Naive thymus-derived CD4-positive, alpha-beta T cell (primary cell): ENCODE measurements around the gene DCLRE1C. TPM values are rescaled to one million over a fixed set of nuclear protein-coding genes. Genes with fewer than 3 reads are reported as not detected.
A peak's percentile ranks its signal among the peaks of the same experiment; 100 is the strongest.
"Not testable (repeated sequence)": the region's sequence is repeated elsewhere in the genome, so short reads cannot be mapped to it uniquely, and the experiment has no call there.

Source experiments
- ATAC-seq: fragments of 150-1000 bp; cut with Tn5 transposase; 2 replicates; pipeline ENCODE4 v1.10.0; 2021; ENCODE audit warnings: mild to moderate bottlenecking, moderate library complexity
- CTCF ChIA-PET: fragments of 350-600 bp; sonication (Branson Sonifier 250); formaldehyde crosslinking; loops from one replicate; lab custom pipeline; 2021; ENCODE audit warnings: antibody characterized with exemption; lab: Charles Lee
- POLR2A ChIA-PET: fragments of 350-600 bp; sonication (Branson Sonifier 250); formaldehyde crosslinking; loops from one replicate; lab custom pipeline; 2021; ENCODE audit warnings: antibody characterized with exemption, inconsistent platforms; lab: Charles Lee
- DNase-seq, 9 donors: peaks; one replicate each; pipeline versions ENCODE4 v3.0.0 to v3.0.0-alpha.2; 2020 to 2022; ENCODE audit warnings: mixed read lengths in 1 of 9
- H3K27ac ChIP-seq: one replicate; pipeline ENCODE4 v1.7.0; 2013; ENCODE audit warnings: mild to moderate bottlenecking, low read depth, low read length, moderate library complexity
- H3K27me3 ChIP-seq, 2 donors: one replicate each; pipeline ENCODE4 v1.7.0; 2013; ENCODE audit warnings: low read length in 2 of 2, mild to moderate bottlenecking in 2 of 2, moderate library complexity in 2 of 2; ENCODE audit not compliant: control insufficient read depth in 2 of 2, insufficient read depth in 2 of 2
- H3K36me3 ChIP-seq, 3 experiments: 1 replicate in 2 of 3; 2 replicates in 1 of 3; pipeline ENCODE4 v1.7.0; 2013; ENCODE audit warnings: low read length in 3 of 3, mild to moderate bottlenecking in 3 of 3, moderate library complexity in 1 of 3; ENCODE audit not compliant: insufficient read depth in 3 of 3, control insufficient read depth in 2 of 3
- H3K4me1 ChIP-seq, 2 donors: one replicate each; pipeline ENCODE4 v1.7.0; 2013; ENCODE audit warnings: low read length in 2 of 2, mild to moderate bottlenecking in 2 of 2, moderate library complexity in 1 of 2; ENCODE audit not compliant: control insufficient read depth in 2 of 2, insufficient read depth in 2 of 2
- H3K4me3 ChIP-seq: 2 replicates; pipeline ENCODE4 v1.7.0; 2013; ENCODE audit warnings: mild to moderate bottlenecking, low read length
- H3K9me3 ChIP-seq, 3 experiments: 1 replicate in 2 of 3; 2 replicates in 1 of 3; pipeline ENCODE4 v1.7.0; 2013; ENCODE audit warnings: low read length in 3 of 3; ENCODE audit not compliant: control insufficient read depth in 2 of 3
- H3K27ac Mint-ChIP-seq, 9 donors: one replicate each; pipeline ENCODE4 v1.8.0; 2020 to 2022; ENCODE audit warnings: mixed read lengths in 9 of 9, mild to moderate bottlenecking in 8 of 9, moderate library complexity in 5 of 9, inconsistent platforms in 2 of 9
- H3K27me3 Mint-ChIP-seq, 5 donors: one replicate each; pipeline ENCODE4 v1.8.0; 2021 to 2022; ENCODE audit warnings: mixed read lengths in 5 of 5, mild to moderate bottlenecking in 1 of 5
- H3K36me3 Mint-ChIP-seq, 5 donors: one replicate each; pipeline ENCODE4 v1.8.0; 2020 to 2022; ENCODE audit warnings: mixed read lengths in 5 of 5, mild to moderate bottlenecking in 3 of 5, inconsistent platforms in 1 of 5
- H3K4me1 Mint-ChIP-seq, 7 donors: one replicate each; pipeline ENCODE4 v1.8.0; 2020 to 2022; ENCODE audit warnings: mixed read lengths in 7 of 7, mild to moderate bottlenecking in 3 of 7, inconsistent platforms in 1 of 7
- H3K4me3 Mint-ChIP-seq, 10 donors: one replicate each; pipeline ENCODE4 v1.8.0; 2020 to 2022; ENCODE audit warnings: mild to moderate bottlenecking in 10 of 10, mixed read lengths in 10 of 10, moderate library complexity in 6 of 10, inconsistent platforms in 2 of 10
- H3K9me3 Mint-ChIP-seq, 11 donors: one replicate each; pipeline ENCODE4 v1.8.0; 2020 to 2022; ENCODE audit warnings: mixed read lengths in 11 of 11, mild to moderate bottlenecking in 4 of 11, inconsistent platforms in 1 of 11, moderate library complexity in 1 of 11
- intact Hi-C, 2 donors: fragments of 100-400 bp; cut with micrococcal nuclease; formaldehyde crosslinking; loops; one replicate each; pipeline ENCODE4 v1.15.1; 2023
- polyA plus RNA-seq, 2 donors: library from polyadenylated mRNA; unstranded; fragments of 300-500 nt; fragmentation: Illumina TruSeq; gene quantifications; one replicate each; pipeline ENCODE4 v1.2.3, GENCODE V29; 2021
- total RNA-seq, 6 experiments: library from RNA in 5 of 6; stranded (reverse) in 5 of 6; gene quantifications; 1 replicate in 5 of 6; 2 replicates in 1 of 6; pipeline ENCODE4 v1.2.3 and lab custom pipeline; 2021 to 2026

Gene DCLRE1C
- total and polyA plus RNA-seq, 7 experiments from 2014 or later = 16.4 to 38.7 (median 24.2) TPM

DNA sequence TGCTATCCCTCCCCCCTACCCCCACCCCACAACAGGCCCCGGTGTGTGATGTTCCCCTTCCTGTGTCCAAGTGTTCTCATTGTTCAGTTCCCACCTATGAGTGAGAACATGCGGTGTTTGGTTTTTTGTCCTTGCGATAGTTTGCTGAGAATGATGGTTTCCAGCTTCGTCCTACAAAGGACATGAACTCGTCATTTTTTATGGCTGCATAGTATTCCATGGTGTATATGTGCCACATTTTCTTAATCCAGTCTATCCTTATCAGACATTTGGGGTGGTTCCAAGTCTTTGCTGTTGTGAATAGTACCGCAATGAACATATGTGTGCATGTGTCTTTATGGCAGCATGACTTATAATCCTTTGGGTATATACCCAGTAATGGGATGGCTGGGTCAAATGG is 89.4 kb downstream of the DCLRE1C start:
- H3K27ac Mint-ChIP-seq, H3K27ac ChIP-seq, H3K4me3 ChIP-seq, H3K4me3 Mint-ChIP-seq, ATAC-seq, H3K9me3 ChIP-seq, POLR2A ChIA-PET, H3K27me3 Mint-ChIP-seq, CTCF ChIA-PET, intact Hi-C loops, H3K4me1 ChIP-seq, H3K9me3 Mint-ChIP-seq, DNase-seq, H3K27me3 ChIP-seq: not testable (repeated sequence)
- peaks cover 11 to 38% (median 21%) of the 10 kb centered on the region in 5 donors for H3K36me3 Mint-ChIP-seq
- peaks cover 0 to 12% (median 3%) of the 10 kb centered on the region in 7 donors for H3K4me1 Mint-ChIP-seq
- H3K36me3 ChIP-seq = peaks cover 0 to 43% (median 0%) of the 10 kb centered on the region in 3 experiments

DNA sequence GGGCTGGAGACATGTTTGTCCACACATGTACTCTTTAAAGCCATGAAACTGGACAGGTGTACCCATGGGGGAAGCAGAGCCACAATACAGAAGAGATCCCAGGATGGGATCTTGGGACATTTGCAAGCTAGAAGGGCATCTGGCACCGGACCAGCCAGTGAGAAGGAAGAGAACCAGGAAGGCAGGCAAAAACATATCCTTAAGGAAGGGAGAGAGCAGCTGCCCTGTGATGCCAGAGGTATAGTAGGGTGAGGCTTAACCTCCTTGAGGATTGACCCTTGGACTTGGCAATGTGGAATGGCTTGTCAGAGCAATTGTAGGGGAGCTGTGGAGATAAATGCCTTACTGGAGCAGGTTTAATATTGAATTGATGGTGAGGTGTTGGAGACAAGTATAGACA is 93.1 kb downstream of the DCLRE1C start:
- Mint-ChIP-seq H3K27me3 (no peaks in the 10 kb centered on the region), H3K36me3 (peaks cover 16 to 45% (median 21%) of the 10 kb centered on the region in 5 donors), H3K9me3 (no peaks in the 10 kb centered on the region), H3K4me1 (peaks cover 0 to 17% (median 7%) of the 10 kb centered on the region in 7 donors), H3K4me3 (no peak overlapping the region), H3K27ac (peak overlapping the region in 5 of 9 donors; percentile 13 to 72 (median 41))
- H3K27ac ChIP-seq = no peak overlapping the region
- H3K4me3 ChIP-seq = no peak overlapping the region
- peaks cover 0 to 45% (median 7%) of the 10 kb centered on the region in 3 experiments for H3K36me3 ChIP-seq
- DNase-seq (no peak), ATAC-seq (no peak)
- no peaks in the 10 kb centered on the region for H3K9me3 ChIP-seq
- intact Hi-C loops = no loop called here
- no peaks in the 10 kb centered on the region for H3K27me3 ChIP-seq
- ChIA-PET CTCF (no interaction called here), POLR2A (no interaction called here)
- no peaks in the 10 kb centered on the region for H3K4me1 ChIP-seq

DNA sequence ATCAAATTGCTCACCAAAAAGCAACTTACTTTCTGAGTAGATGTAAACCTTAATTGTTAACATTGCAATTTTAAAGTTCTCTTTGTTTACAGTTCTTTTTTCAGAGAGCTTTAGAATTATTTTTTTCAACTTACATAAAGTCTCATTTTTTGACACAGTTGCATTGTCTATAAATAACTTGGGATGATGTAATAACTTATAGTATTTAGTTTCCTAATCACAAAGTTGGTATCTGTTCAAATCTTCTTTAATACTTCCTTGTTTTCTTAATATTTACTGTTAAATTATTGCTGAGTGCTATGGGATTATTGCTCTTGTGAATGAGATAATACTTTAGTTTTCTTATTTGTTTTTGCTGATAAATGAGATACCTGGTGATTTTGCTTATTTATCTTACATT is 94.1 kb downstream of the DCLRE1C start:
- H3K4me1 ChIP-seq = no peaks in the 10 kb centered on the region
- no peak overlapping the region for H3K27ac ChIP-seq
- H3K9me3 ChIP-seq = no peaks in the 10 kb centered on the region
- ChIA-PET CTCF (interaction anchor here (0.5 kb wide), 1 partner anchor 1220 kb away, joined by 3 read pairs; no protein-coding TSS in a partner anchor), POLR2A (no interaction called here)
- intact Hi-C loops = no loop called here
- peaks cover 17 to 46% (median 19%) of the 10 kb centered on the region in 5 donors for H3K36me3 Mint-ChIP-seq
- DNase-seq (no peak), ATAC-seq (no peak)
- no peaks in the 10 kb centered on the region for H3K27me3 Mint-ChIP-seq
- H3K36me3 ChIP-seq = peaks cover 0 to 45% (median 7%) of the 10 kb centered on the region in 3 experiments
- no peaks in the 10 kb centered on the region for H3K27me3 ChIP-seq
- no peak overlapping the region for H3K4me3 Mint-ChIP-seq
- H3K9me3 Mint-ChIP-seq = no peaks in the 10 kb centered on the region
- no peak overlapping the region for H3K4me3 ChIP-seq
- peaks cover 0 to 17% (median 5%) of the 10 kb centered on the region in 7 donors for H3K4me1 Mint-ChIP-seq
- H3K27ac Mint-ChIP-seq = peak overlapping the region in 1 of 9 donors; percentile 22

DNA sequence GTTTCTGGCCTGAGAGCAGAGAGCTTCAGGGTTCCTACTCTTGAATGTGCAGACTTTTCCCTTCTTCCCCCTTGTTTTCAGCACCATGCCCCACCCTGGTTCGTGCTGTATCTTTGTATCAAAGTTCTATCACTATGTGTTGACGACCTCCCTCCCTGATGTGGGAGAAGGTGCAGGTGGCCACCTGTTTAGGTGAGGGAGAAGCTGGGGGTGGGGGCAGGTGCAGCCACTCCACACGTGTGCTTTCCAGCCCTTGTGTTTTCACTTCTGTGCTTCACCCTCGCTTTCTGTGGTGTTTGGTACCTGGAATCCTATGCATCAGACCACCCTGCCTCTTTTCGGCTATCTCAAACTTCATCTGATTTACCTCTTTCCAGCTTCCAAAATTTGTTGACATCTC is 94.9 kb downstream of the DCLRE1C start:
- peaks cover 15 to 50% (median 24%) of the 10 kb centered on the region in 5 donors for H3K36me3 Mint-ChIP-seq
- no peak overlapping the region for H3K27ac ChIP-seq
- H3K27me3 Mint-ChIP-seq = no peaks in the 10 kb centered on the region
- no peaks in the 10 kb centered on the region for H3K4me1 ChIP-seq
- peaks cover 0 to 45% (median 7%) of the 10 kb centered on the region in 3 experiments for H3K36me3 ChIP-seq
- no peaks in the 10 kb centered on the region for H3K27me3 ChIP-seq
- peaks cover 0 to 17% (median 5%) of the 10 kb centered on the region in 7 donors for H3K4me1 Mint-ChIP-seq
- peak overlapping the region in 1 of 9 donors; percentile 70 for H3K27ac Mint-ChIP-seq
- no peak for ATAC-seq
- no peaks in the 10 kb centered on the region for H3K9me3 Mint-ChIP-seq
- ChIA-PET POLR2A (no interaction called here), CTCF (no interaction called here)
- no peak for DNase-seq
- H3K4me3 Mint-ChIP-seq = no peak overlapping the region
- no peak overlapping the region for H3K4me3 ChIP-seq
- H3K9me3 ChIP-seq = no peaks in the 10 kb centered on the region
- intact Hi-C loops = no loop called here

DNA sequence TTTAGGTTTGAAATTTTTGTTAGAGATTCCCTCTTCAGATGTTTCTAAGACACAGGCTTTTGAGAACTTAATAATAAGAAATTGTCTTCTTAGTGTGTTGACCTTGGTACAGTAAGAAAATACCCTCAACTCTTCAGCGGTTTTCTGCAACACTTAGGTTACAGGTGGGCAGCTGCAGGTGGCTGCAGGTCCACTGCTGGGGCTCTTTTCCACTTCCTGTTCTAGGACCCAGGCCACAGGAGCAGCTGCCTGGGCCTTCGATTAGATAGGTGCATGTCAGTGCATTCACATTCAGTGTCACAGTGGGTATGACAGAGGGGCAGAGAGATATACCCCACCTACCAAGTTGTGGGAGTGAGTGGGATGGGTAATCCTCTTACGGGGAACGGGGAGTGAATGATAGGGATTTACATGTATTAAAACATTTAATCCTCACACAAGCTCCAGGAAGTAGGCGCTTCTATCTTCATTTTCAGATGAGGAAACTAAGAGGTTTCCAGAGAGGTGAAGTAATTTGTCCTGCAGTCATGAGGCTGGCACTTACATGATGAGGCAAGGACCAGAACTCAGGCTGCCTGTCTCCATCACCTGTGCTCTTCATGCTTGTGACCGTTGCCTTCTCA is 95.4 kb downstream of the DCLRE1C start:
- peaks cover 11 to 50% (median 23%) of the 10 kb centered on the region in 5 donors for H3K36me3 Mint-ChIP-seq
- POLR2A ChIA-PET = no interaction called here
- CTCF ChIA-PET = no interaction called here

DNA sequence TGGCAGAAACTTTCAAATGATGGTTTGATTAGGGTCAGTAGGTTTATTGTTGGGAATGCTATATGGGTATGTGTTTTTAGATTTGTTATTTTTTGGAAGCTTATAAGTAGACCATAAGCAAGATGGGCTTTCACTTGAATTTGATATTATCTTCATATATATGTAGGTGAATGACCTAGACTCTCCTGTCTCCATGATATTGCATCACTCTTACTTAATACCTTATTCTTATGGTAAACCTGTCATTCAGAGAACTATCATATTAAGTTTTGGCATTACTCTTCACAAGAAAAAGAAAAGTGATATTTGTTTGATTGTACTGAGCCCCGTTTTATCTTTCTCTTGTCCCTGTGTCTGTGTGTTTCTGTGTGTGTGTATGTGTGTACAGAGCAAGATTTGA is 98.4 kb downstream of the DCLRE1C start:
- peaks cover 0 to 11% (median 2%) of the 10 kb centered on the region in 7 donors for H3K4me1 Mint-ChIP-seq
- no peaks in the 10 kb centered on the region for H3K27me3 ChIP-seq
- no peaks in the 10 kb centered on the region for H3K4me1 ChIP-seq
- ChIA-PET CTCF (no interaction called here), POLR2A (no interaction called here)
- H3K27ac Mint-ChIP-seq = no peak overlapping the region
- H3K9me3 Mint-ChIP-seq = no peaks in the 10 kb centered on the region
- intact Hi-C loops = no loop called here
- no peak overlapping the region for H3K27ac ChIP-seq
- ATAC-seq (no peak), DNase-seq (no peak)
- no peaks in the 10 kb centered on the region for H3K9me3 ChIP-seq
- no peak overlapping the region for H3K4me3 Mint-ChIP-seq
- H3K4me3 ChIP-seq = no peak overlapping the region
- H3K27me3 Mint-ChIP-seq = no peaks in the 10 kb centered on the region
- peaks cover 0 to 29% (median 7%) of the 10 kb centered on the region in 3 experiments for H3K36me3 ChIP-seq
- H3K36me3 Mint-ChIP-seq = peaks cover 8 to 60% (median 18%) of the 10 kb centered on the region in 5 donors

More for the DNA sequence above, 95.4 kb downstream of the DCLRE1C start:
- Histone ChIP-seq H3K36me3 (peaks cover 0 to 39% (median 7%) of the 10 kb centered on the region in 3 experiments), H3K4me3 (no peak overlapping the region), H3K27me3 (no peaks in the 10 kb centered on the region), H3K4me1 (no peaks in the 10 kb centered on the region), H3K9me3 (no peaks in the 10 kb centered on the region), H3K27ac (no peak overlapping the region)
- Mint-ChIP-seq H3K27ac (peak overlapping the region in 3 of 9 donors; percentile 2 to 53 (median 13)), H3K27me3 (no peaks in the 10 kb centered on the region), H3K9me3 (no peaks in the 10 kb centered on the region), H3K4me1 (peaks cover 0 to 17% (median 5%) of the 10 kb centered on the region in 7 donors), H3K4me3 (peak overlapping the region in 1 of 10 donors; percentile 28)
- no peak for ATAC-seq
- no peak for DNase-seq
- intact Hi-C loops = no loop called here
